GM04503 (cell line): ENCODE data around the gene B3GALT5.
"Not testable (repeated sequence)": the region's sequence is repeated elsewhere in the genome, so short reads cannot be mapped to it uniquely, and the experiment has no call there.

Source experiments
- DNase-seq: peaks from one replicate; pipeline ENCODE4 v3.0.0-alpha.2; 2012; ENCODE audit warnings: low read depth

Gene B3GALT5

GRCh38 chr21:39667353-39667891 is 54.7 kb downstream of the B3GALT5 start:
- DNase-seq, result no peak

DNA sequence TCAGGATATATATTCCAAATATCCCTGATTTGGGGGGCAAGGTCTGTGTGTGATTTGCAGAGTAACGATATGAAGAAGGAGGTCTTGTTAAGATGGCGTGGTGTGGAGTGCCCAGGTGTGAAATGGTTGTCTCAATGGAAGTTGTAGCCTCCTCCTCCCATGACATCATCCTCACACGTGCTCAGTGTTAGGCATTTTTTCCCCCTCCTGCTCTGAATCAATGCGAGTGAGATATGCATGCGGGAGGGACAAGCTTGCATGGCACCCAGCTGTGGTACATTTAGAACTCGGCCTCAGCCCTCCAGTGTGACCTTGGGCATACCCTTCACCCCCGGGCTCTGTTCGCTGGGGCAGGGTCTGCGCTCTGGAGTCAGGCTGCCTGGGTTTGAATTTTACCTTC is 55.6 kb downstream of the B3GALT5 start:
- DNase-seq, result no peak

- no peak for DNase-seq
Measured at GRCh38 chr21:39669485-39669884, 56.7 kb downstream of the B3GALT5 start.

DNA sequence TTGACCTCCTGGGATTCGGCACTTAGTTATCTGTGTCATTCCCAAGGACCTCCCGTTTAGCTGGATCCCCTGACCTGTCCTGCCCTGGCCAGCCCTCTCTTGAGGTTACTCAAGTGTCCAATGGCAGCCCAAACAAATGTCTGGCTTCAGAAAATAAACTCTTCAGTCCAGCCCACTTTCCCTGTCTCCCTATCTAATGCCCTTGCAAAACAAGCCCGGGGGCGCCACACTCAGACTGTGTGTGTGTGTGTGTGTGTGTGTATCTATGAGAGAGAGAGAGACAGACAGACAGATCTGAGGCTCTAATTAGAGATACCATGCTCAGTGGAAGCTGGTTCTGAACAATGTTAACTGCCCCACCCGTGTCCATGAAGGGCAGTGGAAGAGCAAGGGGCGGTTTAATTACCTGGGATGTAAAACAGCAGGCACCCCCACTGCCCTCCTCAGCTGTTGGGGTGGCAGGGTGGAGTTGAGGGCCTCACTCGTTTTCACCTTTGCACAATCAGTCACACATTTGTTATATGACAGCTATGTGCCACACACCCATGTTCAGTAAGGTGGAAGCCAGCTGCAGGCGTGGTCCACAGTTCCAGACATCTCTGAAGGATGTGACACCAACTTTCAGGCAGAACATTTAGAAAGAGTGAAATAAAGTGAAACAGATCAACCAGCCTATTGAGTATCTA is 57.4 kb downstream of the B3GALT5 start:
- DNase-seq, result no peak

- DNase-seq, result no peak
Measured at GRCh38 chr21:39670701-39671100, 58.0 kb downstream of the B3GALT5 start.

- DNase-seq, result no peak
Measured at GRCh38 chr21:39671986-39672385, 59.2 kb downstream of the B3GALT5 start.

- no peak for DNase-seq
Measured at GRCh38 chr21:39673163-39673562, 60.4 kb downstream of the B3GALT5 start.

DNA sequence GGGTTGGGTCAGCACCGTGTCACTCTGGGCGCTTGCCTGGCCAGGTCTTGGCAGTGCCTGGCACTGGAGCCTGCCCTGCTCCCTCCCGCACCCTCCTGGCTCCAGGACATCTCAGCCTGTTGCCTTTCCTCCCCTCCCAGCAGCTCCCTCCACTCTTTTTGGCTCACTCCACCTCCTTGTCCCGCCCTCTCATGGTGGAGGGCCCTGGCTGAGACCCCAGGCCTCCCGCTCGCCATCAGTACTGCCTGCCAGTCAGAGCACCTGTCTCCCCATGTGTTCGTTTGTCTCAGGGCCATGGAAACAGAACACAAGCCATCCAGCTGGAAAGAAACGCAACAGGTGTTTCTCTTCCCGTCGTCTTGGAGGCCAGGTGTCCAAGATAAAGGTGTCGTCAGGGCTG is 61.0 kb downstream of the B3GALT5 start:
- no peak for DNase-seq

GRCh38 chr21:39674801-39675200 is 62.1 kb downstream of the B3GALT5 start:
- no peak for DNase-seq

- DNase-seq, result no peak
Measured at GRCh38 chr21:39675590-39675989, 62.9 kb downstream of the B3GALT5 start.

DNA sequence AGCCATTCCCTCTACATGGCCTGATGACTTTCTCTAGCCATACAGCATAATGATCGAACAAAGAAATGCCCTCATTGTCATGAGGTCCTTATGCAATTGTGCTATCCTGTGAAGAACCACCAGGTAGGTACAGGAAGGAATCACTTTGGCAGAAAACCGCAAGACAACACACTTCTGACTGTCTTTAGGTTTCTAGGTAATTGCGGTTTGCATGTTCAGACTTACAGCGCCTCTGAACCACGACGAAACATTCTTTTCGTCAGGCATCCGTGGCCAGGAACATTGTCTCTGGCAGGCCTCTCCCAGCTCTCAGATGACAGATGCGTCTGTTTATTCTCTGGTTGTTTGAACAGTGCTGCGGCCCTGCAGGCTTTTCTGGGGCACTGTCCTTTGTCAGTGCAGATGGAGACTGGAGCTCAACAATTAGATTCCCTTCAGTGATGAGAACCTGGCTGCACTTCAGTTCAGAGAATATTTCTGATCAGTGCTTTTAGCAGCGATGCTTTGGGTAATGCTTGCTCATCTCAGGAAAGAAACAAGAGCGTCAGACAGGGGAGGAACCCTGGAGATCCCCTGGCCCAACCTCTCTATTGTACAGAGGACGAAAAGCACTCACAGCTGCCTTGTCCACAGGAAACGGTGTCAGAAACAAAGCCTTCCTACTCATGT is 63.4 kb downstream of the B3GALT5 start:
- DNase-seq, result no peak

DNA sequence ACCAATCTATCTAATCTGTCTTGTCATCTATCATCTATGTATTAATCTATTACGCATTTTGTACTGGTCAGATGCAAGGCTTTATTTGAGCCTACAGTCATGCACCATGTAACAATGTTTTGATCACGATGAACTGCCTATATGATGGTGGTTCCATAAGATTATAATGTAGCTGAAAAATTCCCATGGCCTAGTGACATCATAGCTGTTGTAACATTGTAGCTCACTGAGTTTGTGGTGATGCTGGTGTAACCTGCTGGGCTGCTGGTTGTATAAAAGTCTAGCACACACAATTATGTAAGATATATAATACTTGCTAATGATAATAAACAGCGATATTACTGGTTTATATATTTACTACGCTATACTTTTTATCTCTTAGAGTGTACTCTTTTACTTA is 67.5 kb downstream of the B3GALT5 start:
- DNase-seq, result no peak

GRCh38 chr21:39681257-39681656 is 68.5 kb downstream of the B3GALT5 start:
- DNase-seq, result no peak

DNA sequence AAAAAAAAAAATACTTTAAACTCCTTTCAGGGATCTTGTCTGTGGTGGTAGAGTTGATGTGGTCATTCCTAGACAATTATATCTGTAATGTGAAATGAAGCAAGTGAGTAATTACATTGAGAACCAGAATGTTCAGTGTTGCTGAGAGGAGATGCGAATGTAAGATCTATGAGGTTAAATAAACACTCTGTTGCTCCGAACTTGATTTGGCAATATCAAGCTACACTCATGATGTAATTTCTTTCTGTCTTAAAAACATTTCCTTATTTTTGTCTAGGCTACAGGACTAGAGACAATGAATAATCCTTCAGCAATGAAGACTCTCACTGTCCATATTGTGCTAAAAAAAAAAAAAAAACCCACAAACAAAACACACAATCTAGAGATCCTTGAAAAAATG is 69.1 kb downstream of the B3GALT5 start:
- peak; percentile 77 for DNase-seq

GRCh38 chr21:39685236-39685635 is 72.5 kb downstream of the B3GALT5 start:
- DNase-seq, result no peak

DNA sequence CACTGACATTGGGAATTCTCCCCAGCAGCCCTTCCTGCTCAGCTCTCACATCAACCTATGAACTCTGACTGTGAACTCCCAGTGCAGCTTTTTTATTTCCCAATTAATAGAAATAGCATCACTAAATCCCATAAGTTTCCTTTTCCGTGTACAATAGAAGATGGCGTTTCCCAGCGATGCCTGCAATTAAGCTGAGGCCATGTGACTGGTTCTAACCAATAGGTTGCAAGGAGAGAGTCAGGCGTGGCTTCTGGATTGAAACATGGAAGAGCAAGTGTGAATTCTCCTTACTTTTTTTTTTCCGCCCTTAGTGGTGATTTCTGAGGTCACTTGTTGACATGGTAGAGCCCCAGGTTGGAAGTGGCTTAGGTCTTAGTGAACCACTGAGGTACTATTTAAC is 73.3 kb downstream of the B3GALT5 start:
- no peak for DNase-seq

GRCh38 chr21:39686646-39687468 is 74.1 kb downstream of the B3GALT5 start:
- DNase-seq, result no peak

DNA sequence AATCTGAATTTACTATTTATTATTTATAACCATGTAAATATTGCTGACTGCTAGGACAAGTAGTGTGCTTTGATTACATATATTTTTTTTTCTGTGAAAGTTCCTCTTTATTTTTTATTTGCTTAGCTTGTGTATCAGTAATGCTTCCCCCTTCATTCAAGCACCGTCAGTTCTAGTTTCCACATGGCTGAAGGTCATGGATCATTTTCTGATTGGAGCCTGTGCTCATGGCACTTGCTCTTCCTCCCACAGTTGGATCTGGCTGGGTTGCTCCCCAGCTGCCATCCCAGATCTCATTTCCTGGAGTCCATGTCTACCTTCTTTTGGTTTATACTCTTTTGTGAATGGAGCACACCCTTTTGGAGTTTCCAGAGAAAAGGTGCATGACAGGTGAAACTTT is 75.3 kb downstream of the B3GALT5 start:
- no peak for DNase-seq

DNA sequence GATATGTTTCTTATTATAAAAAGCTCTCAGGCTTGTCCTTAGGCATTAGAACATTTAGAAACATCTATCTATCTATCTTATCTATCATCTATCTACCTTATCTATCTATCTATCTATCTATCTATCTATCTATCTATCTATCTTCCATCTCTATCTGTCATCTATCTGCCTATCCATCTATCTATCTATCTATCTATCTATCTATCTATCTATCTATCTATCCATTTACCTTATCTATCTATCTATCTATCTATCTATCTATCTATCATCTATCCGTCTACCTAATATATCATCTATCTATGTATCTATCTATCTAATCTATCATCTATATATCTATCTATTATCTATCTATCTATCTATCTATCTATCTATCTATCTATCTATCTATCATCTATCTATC is 77.1 kb downstream of the B3GALT5 start:
- not testable (repeated sequence) for DNase-seq

DNA sequence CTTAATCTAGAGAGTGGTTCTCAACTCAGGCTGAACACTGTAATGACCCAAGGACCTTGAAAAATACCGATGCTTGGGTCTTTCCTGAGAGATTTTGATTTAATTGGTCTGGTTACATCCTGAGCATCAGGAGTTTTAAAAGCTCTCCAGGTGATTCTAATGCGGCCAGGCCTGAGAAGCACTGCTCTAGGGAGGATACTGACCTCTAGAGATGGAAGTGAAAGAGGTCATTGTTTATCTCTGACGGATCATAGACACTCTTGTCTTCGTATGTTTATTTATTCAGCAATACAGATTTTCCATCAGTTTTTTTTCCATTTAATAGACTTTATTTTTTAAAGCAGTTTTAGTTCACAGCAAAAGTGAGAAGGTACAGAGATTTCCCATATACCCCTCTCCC is 77.7 kb downstream of the B3GALT5 start:
- no peak for DNase-seq

DNA sequence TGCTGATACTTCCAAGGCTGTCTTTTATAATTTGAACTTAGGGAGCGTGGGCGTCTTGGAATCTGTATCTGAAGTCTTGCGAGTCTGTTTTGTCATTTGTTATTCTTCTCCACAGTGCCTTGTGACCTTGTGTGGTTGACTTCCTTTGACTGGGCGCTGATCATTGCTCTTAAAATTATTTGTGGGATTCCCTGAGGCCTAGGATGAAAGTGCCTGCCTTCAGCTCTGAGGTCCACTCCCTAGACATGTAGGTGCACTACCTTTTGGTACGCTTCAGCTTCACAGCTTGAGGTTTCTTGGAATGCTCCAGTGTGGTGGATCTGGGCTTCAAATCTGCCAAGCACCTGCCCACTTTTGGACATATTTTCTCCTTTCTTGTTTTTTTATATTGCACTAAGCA is 82.0 kb downstream of the B3GALT5 start:
- no peak for DNase-seq

DNA sequence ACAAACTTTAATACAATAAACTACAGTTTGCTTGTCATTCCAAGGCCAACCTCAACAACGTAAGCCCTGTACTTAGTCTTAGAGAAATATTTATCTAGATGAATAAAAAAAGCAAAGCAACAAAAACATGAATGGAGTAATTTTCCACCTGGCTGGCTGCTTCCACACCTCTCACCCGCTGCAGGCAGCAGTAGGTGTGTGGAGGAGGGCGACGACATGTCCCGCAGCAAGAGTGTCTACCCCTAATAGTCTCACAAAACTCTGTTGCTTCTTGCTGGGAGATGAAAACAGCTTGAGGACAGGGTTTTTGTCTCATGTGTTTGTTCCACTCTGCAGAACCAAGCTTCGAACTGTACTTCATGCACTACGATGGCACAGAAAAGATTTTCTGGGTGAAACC is 83.5 kb downstream of the B3GALT5 start:
- DNase-seq, result no peak

- no peak for DNase-seq
Measured at GRCh38 chr21:39696618-39697017, 83.9 kb downstream of the B3GALT5 start.
